ENCODE results near the gene CCDC71L. TPM values are rescaled to one million over a fixed set of nuclear protein-coding genes. Genes with fewer than 3 reads are reported as not detected.

Gene CCDC71L
- total and polyA plus RNA-seq, 2 donors (not counting 3 experiments of a cell fraction or from before 2014, with no cell fraction given): 60.3 to 62.5 TPM

DNA sequence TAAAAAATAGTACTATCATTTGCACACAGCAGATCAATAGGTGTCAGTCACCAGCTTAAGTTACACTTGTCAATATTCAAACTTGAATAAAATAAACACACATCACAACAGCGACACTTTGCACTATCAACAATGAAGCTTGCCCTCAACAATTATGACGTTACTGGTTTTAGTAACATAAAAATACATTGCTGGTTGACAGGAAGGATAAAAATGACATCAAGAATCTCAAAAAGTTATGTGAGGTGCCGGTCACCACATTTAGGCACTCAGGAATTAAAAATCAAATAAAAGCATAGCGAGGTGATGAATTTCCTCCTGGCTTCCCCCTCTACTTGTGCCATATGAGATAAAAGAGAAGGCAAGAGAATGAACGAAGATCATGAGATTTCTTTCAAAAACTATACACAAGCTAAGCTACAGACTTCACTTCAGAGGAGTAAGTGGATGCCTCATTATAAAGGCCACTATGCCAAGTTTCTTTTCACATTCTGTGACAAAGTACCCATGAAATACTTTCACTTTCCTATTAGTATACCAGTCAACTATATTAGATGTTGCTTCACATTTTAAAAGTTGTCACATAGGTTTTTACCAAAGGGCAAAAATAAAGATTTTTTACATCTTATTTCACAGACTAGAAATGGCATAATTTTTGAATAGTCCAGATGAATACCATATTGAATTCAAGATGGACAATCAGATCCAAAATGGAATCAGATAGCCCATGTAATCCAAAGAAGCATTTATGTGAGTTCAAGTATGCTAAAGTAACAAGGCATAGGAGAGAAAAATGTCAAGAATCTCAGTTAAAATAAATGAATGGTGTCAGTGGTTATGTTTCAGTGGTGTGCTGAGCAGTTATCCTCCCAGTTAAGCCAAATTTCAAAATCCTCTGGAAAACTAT is 3.6 kb downstream of the CCDC71L start:
- DNase-seq (ENCODE audit: low read depth, low spot score) (peak; percentile 53), FAIRE-seq (no peak)
- no TSS peak for BruUV-seq (replicated peaks)
- ChIA-PET POLR2A (interaction anchor here (1.1 kb wide), 1 partner anchor 15 kb away, joined by 4 read pairs; no protein-coding TSS in a partner anchor), CTCF (interaction anchor here (0.9 to 6.7 kb wide), 8 partner anchors 23 to 480 kb away, joined by 3 to 191 read pairs (median 18); no protein-coding TSS in a partner anchor)
- peaks cover 22% of the 10 kb centered on the region for H3K4me1 ChIP-seq (ENCODE audit: control insufficient read depth, extremely low read depth, insufficient read depth, low read length)
- H3K36me3 ChIP-seq (ENCODE audit: control insufficient read depth in 2 of 2, extremely low read depth in 1 of 2, insufficient read depth in 2 of 2, low read length in 2 of 2): no peaks in the 10 kb centered on the region
- peak overlapping the region in 2 of 3 experiments; percentile 50 to 100 for H3K4me3 ChIP-seq (replicated peaks in 1 of 3; ENCODE audit: insufficient read depth in 1 of 3, low read depth in 1 of 3, low read length in 3 of 3)
- intact Hi-C loops (cut with micrococcal nuclease): no loop called here
- H3K9me3 ChIP-seq (replicated peaks; ENCODE audit: control insufficient read depth, insufficient read depth, low read length): no peaks in the 10 kb centered on the region
- H3K4me2 ChIP-seq (ENCODE audit: insufficient read depth, low read length): peak overlapping the region; percentile 99
- H3K9ac ChIP-seq (replicated peaks; ENCODE audit: extremely low read depth, insufficient read depth, low read length): no peak overlapping the region
- H3K79me2 ChIP-seq (ENCODE audit: control insufficient read depth, insufficient read depth, low read length): peaks cover 30% of the 10 kb centered on the region
- H2AFZ ChIP-seq (ENCODE audit: low read depth, low read length): no peak overlapping the region
- H3K27ac ChIP-seq (ENCODE audit: insufficient read depth, low read depth, low read length): no peak overlapping the region
- no peaks in the 10 kb centered on the region for H3K9me1 ChIP-seq (replicated peaks; ENCODE audit: control insufficient read depth, extremely low read depth, insufficient read depth, low read length)
- TF ChIP-seq POLR2A (IDR thresholded peaks at IDR 0.05; ENCODE audit: low read depth, low read length) (peak; percentile 26), MYC (IDR thresholded peaks at IDR 0.05; ENCODE audit: low read depth, low read length) (no peak), GATA2 (IDR thresholded peaks at IDR 0.05; ENCODE audit: insufficient read depth, insufficient read length, low read depth, low read length) (no peak), POLR2AphosphoS5 (IDR thresholded peaks at IDR 0.05; ENCODE audit: insufficient read depth, low read depth, low read length) (peak; percentile 21), JUN (IDR thresholded peaks at IDR 0.05; ENCODE audit: borderline replicate concordance, insufficient read depth, insufficient read length, low read depth) (no peak), EZH2 (IDR thresholded peaks at IDR 0.05; ENCODE audit: borderline replicate concordance, low read depth, low read length, severe bottlenecking) (no peak)
- H3K27me3 ChIP-seq (ENCODE audit: control insufficient read depth in 2 of 2, insufficient read depth in 2 of 2, low read length in 2 of 2): no peaks in the 10 kb centered on the region
- H4K20me1 ChIP-seq (replicated peaks; ENCODE audit: control insufficient read depth, extremely low read depth, insufficient read depth, low read length): no peaks in the 10 kb centered on the region
- dilution Hi-C loops (cut with MboI; ENCODE audit: extremely low pct_ligation_motif_present, low sequenced_read_pairs): no loop called here
